Measurements from ENCODE around the gene CSTF3. TPM values are rescaled to one million over a fixed set of nuclear protein-coding genes. Genes with fewer than 3 reads are reported as not detected.

The CSTF3 gene
- total and polyA plus RNA-seq, 7 experiments from 2014 or later, result 14.6 to 38.6 (median 23.7) TPM

GRCh38 chr11:33072465-33072864 lies 88.8 kb downstream of the CSTF3 start:
- peaks cover 25 to 51% (median 37%) of the 10 kb centered on the region in 5 donors for H3K36me3 Mint-ChIP-seq
- H3K27ac Mint-ChIP-seq, result no peak overlapping the region
- Histone ChIP-seq H3K36me3 (ENCODE audit: control insufficient read depth in 2 of 3, insufficient read depth in 3 of 3, low read length in 3 of 3) (peaks cover 10 to 67% (median 11%) of the 10 kb centered on the region in 3 experiments), H3K9me3 (ENCODE audit: control insufficient read depth in 2 of 3, low read length in 3 of 3) (no peaks in the 10 kb centered on the region), H3K4me1 (ENCODE audit: control insufficient read depth in 2 of 2, insufficient read depth in 2 of 2, low read length in 2 of 2) (no peaks in the 10 kb centered on the region), H3K4me3 (ENCODE audit: low read length) (no peak overlapping the region), H3K27ac (ENCODE audit: low read depth, low read length) (no peak overlapping the region), H3K27me3 (ENCODE audit: control insufficient read depth in 2 of 2, insufficient read depth in 2 of 2, low read length in 2 of 2) (no peaks in the 10 kb centered on the region)
- DNase-seq (no peak), ATAC-seq (no peak)
- ChIA-PET CTCF (no interaction called here), POLR2A (interaction anchor here (0.6 kb wide), 1 partner anchor 47 kb away, joined by 3 read pairs; no protein-coding TSS in a partner anchor)
- no peaks in the 10 kb centered on the region for H3K9me3 Mint-ChIP-seq
- intact Hi-C loops (cut with micrococcal nuclease), result no loop called here
- no peaks in the 10 kb centered on the region for H3K4me1 Mint-ChIP-seq
- H3K27me3 Mint-ChIP-seq, result no peaks in the 10 kb centered on the region
- no peak overlapping the region for H3K4me3 Mint-ChIP-seq

GRCh38 chr11:33068611-33069340 lies 92.5 kb downstream of the CSTF3 start:
- CTCF ChIA-PET, result interaction anchor here (9.1 kb wide), 1 partner anchor 109 kb away, joined by 179 read pairs; no protein-coding TSS in a partner anchor
- POLR2A ChIA-PET, result no interaction called here

GRCh38 chr11:33067294-33067693 lies 94.0 kb downstream of the CSTF3 start:
- peaks cover 3 to 36% (median 15%) of the 10 kb centered on the region in 5 donors for H3K36me3 Mint-ChIP-seq
- ChIA-PET CTCF (interaction anchor here (0.7 to 9.1 kb wide), 4 partner anchors 11 to 108 kb away, joined by 3 to 179 read pairs (median 14); no protein-coding TSS in a partner anchor), POLR2A (no interaction called here)
- H3K36me3 ChIP-seq (ENCODE audit: control insufficient read depth in 2 of 3, insufficient read depth in 3 of 3, low read length in 3 of 3), result peaks cover 0 to 44% (median 10%) of the 10 kb centered on the region in 3 experiments
- H3K27me3 ChIP-seq (ENCODE audit: control insufficient read depth in 2 of 2, insufficient read depth in 2 of 2, low read length in 2 of 2), result no peaks in the 10 kb centered on the region
- H3K4me3 ChIP-seq (ENCODE audit: low read length), result no peak overlapping the region
- H3K27me3 Mint-ChIP-seq, result no peaks in the 10 kb centered on the region
- no peaks in the 10 kb centered on the region for H3K9me3 ChIP-seq (ENCODE audit: control insufficient read depth in 2 of 3, low read length in 3 of 3)
- no peaks in the 10 kb centered on the region for H3K9me3 Mint-ChIP-seq
- H3K27ac Mint-ChIP-seq, result no peak overlapping the region
- H3K27ac ChIP-seq (ENCODE audit: low read depth, low read length), result no peak overlapping the region
- no peak for DNase-seq
- intact Hi-C loops (cut with micrococcal nuclease), result no loop called here
- ATAC-seq, result no peak
- H3K4me3 Mint-ChIP-seq, result no peak overlapping the region
- peaks cover 23 to 35% (median 29%) of the 10 kb centered on the region in 7 donors for H3K4me1 Mint-ChIP-seq
- H3K4me1 ChIP-seq (ENCODE audit: control insufficient read depth in 2 of 2, insufficient read depth in 2 of 2, low read length in 2 of 2), result peaks cover 0 to 21% of the 10 kb centered on the region in 2 donors

More at GRCh38 chr11:33068611-33069340, 92.5 kb downstream of the CSTF3 start:
- Histone ChIP-seq H3K4me3 (ENCODE audit: low read length) (no peak overlapping the region), H3K27me3 (ENCODE audit: control insufficient read depth in 2 of 2, insufficient read depth in 2 of 2, low read length in 2 of 2) (no peaks in the 10 kb centered on the region), H3K36me3 (ENCODE audit: control insufficient read depth in 2 of 3, insufficient read depth in 3 of 3, low read length in 3 of 3) (peaks cover 10 to 59% (median 11%) of the 10 kb centered on the region in 3 experiments), H3K9me3 (ENCODE audit: control insufficient read depth in 2 of 3, low read length in 3 of 3) (no peaks in the 10 kb centered on the region), H3K27ac (ENCODE audit: low read depth, low read length) (no peak overlapping the region), H3K4me1 (ENCODE audit: control insufficient read depth in 2 of 2, insufficient read depth in 2 of 2, low read length in 2 of 2) (peaks cover 0 to 16% of the 10 kb centered on the region in 2 donors)
- intact Hi-C loops (cut with micrococcal nuclease), result no loop called here
- Mint-ChIP-seq H3K4me1 (peaks cover 10 to 21% (median 18%) of the 10 kb centered on the region in 7 donors), H3K36me3 (peaks cover 14 to 43% (median 24%) of the 10 kb centered on the region in 5 donors), H3K27ac (no peak overlapping the region), H3K4me3 (no peak overlapping the region), H3K9me3 (no peaks in the 10 kb centered on the region), H3K27me3 (no peaks in the 10 kb centered on the region)
- ATAC-seq, result no peak
- DNase-seq, result no peak

- POLR2A ChIA-PET, result interaction anchor here (0.6 to 3.6 kb wide), 6 partner anchors 26 to 1580 kb away, joined by 3 to 17 read pairs (median 3); partner anchors contain the start of genes DEPDC7 and TCP11L1
- no peaks in the 10 kb centered on the region for H3K27me3 Mint-ChIP-seq
These were observed 95.7 kb downstream of the CSTF3 start for GRCh38 chr11:33065445-33066178.

GRCh38 chr11:33064866-33065265 lies 96.4 kb downstream of the CSTF3 start:
- H3K36me3 ChIP-seq (ENCODE audit: control insufficient read depth in 2 of 3, insufficient read depth in 3 of 3, low read length in 3 of 3), result peaks cover 0 to 39% (median 10%) of the 10 kb centered on the region in 3 experiments
- H3K27ac ChIP-seq (ENCODE audit: low read depth, low read length), result no peak overlapping the region
- Mint-ChIP-seq H3K27me3 (no peaks in the 10 kb centered on the region), H3K4me1 (peaks cover 24 to 40% (median 35%) of the 10 kb centered on the region in 7 donors), H3K9me3 (no peaks in the 10 kb centered on the region), H3K4me3 (peak overlapping the region in 7 of 10 donors; percentile 33 to 81 (median 55)), H3K36me3 (peaks cover 3 to 29% (median 4%) of the 10 kb centered on the region in 5 donors), H3K27ac (peak overlapping the region in 4 of 9 donors; percentile 56 to 76 (median 67))
- no peak overlapping the region for H3K4me3 ChIP-seq (ENCODE audit: low read length)
- ATAC-seq (no peak), DNase-seq (no peak)
- CTCF ChIA-PET, result interaction anchor here (0.6 to 9.1 kb wide), 25 partner anchors 9 to 746 kb away, joined by 3 to 179 read pairs (median 5); partner anchors contain the start of gene DEPDC7
- H3K27me3 ChIP-seq (ENCODE audit: control insufficient read depth in 2 of 2, insufficient read depth in 2 of 2, low read length in 2 of 2), result no peaks in the 10 kb centered on the region
- POLR2A ChIA-PET, result interaction anchor here (0.7 to 3.6 kb wide), 3 partner anchors 26 to 1581 kb away, joined by 3 to 17 read pairs (median 3); partner anchors contain the start of gene TCP11L1
- peaks cover 0 to 25% of the 10 kb centered on the region in 2 donors for H3K4me1 ChIP-seq (ENCODE audit: control insufficient read depth in 2 of 2, insufficient read depth in 2 of 2, low read length in 2 of 2)
- intact Hi-C loops (cut with micrococcal nuclease), result loop anchor here (1.0 to 2.0 kb wide), 9 partner anchors 26 to 264 kb away; partner anchors contain the start of genes TCP11L1 (in 2 of the 2) and QSER1 (in 1 of the 2)
- H3K9me3 ChIP-seq (ENCODE audit: control insufficient read depth in 2 of 3, low read length in 3 of 3), result no peaks in the 10 kb centered on the region

More at GRCh38 chr11:33065445-33066178, 95.7 kb downstream of the CSTF3 start:
- Histone ChIP-seq H3K27me3 (ENCODE audit: control insufficient read depth in 2 of 2, insufficient read depth in 2 of 2, low read length in 2 of 2) (no peaks in the 10 kb centered on the region), H3K4me1 (ENCODE audit: control insufficient read depth in 2 of 2, insufficient read depth in 2 of 2, low read length in 2 of 2) (peaks cover 0 to 21% of the 10 kb centered on the region in 2 donors), H3K27ac (ENCODE audit: low read depth, low read length) (no peak overlapping the region), H3K36me3 (ENCODE audit: control insufficient read depth in 2 of 3, insufficient read depth in 3 of 3, low read length in 3 of 3) (peaks cover 0 to 38% (median 10%) of the 10 kb centered on the region in 3 experiments), H3K9me3 (ENCODE audit: control insufficient read depth in 2 of 3, low read length in 3 of 3) (no peaks in the 10 kb centered on the region), H3K4me3 (ENCODE audit: low read length) (no peak overlapping the region)
- intact Hi-C loops (cut with micrococcal nuclease), result loop anchor here (1.0 to 2.0 kb wide), 9 partner anchors 26 to 264 kb away; partner anchors contain the start of genes TCP11L1 (in 2 of the 2) and QSER1 (in 1 of the 2)
- CTCF ChIA-PET, result interaction anchor here (0.6 to 9.1 kb wide), 31 partner anchors 10 to 745 kb away, joined by 3 to 179 read pairs (median 4); partner anchors contain the start of gene DEPDC7
- ATAC-seq (peak; percentile 91), DNase-seq (peak; percentile 62 to 83 (median 76))
- H3K27ac Mint-ChIP-seq, result peak overlapping the region in 4 of 9 donors; percentile 14 to 83 (median 58)
- peaks cover 24 to 36% (median 29%) of the 10 kb centered on the region in 7 donors for H3K4me1 Mint-ChIP-seq
- peaks cover 3 to 27% (median 4%) of the 10 kb centered on the region in 5 donors for H3K36me3 Mint-ChIP-seq
- H3K4me3 Mint-ChIP-seq, result peak overlapping the region in 2 of 10 donors; percentile 42 to 43
- no peaks in the 10 kb centered on the region for H3K9me3 Mint-ChIP-seq
